K562 (cell line): Measurements from ENCODE around the gene CHST8. TPM values are rescaled to one million over a fixed set of nuclear protein-coding genes. Genes with fewer than 3 reads are reported as not detected.

Source experiments
- ATAC-seq: fragments of 200-7000 bp; cut with Tn5 transposase; 3 replicates; pipeline ENCODE4 v1.9.1; 2020; ENCODE audit warnings: moderate library complexity
- BruUV-seq: library from RNA; stranded (reverse); fragments of 400-500 nt; replicated peaks from 2 replicates; lab custom pipeline; 2021; lab: Mats Ljungman, UMichigan
- CTCF ChIA-PET: fragments of 300-600 bp; formaldehyde crosslinking; extraction: SDS; loops from one replicate; lab custom pipeline; 2021; ENCODE audit warnings: low intra/inter-chr PET ratio; lab: Yijun Ruan, JAX
- POLR2A ChIA-PET: fragments of 300-600, 350-650 bp; sonication (Branson Sonifier 250); formaldehyde crosslinking; extraction: SDS; loops from one replicate; lab custom pipeline; 2021; ENCODE audit warnings: antibody characterized with exemption, inconsistent platforms; lab: Yijun Ruan, JAX
- DNase-seq, 4 experiments: peaks; one replicate each; pipeline versions ENCODE4 v3.0.0 to v3.0.0-alpha.2; 2011 to 2018; ENCODE audit warnings: low spot score in 3 of 4, mixed read lengths in 3 of 4; ENCODE audit errors: extremely low read depth in 1 of 4
- FAIRE-seq: peaks from 2 replicates; lab custom pipeline; 2011; peaks lifted over from hg19 to GRCh38; lab: Jason Lieb, UNC
- H2AFZ ChIP-seq: 2 replicates; pipeline ENCODE4 v1.6.0; 2011; ENCODE audit warnings: low read depth, low read length, control low read depth, inconsistent platforms
- H3K27ac ChIP-seq: fragments of 200-600 bp; 3 replicates; pipeline ENCODE4 v1.8.0; 2011; ENCODE audit warnings: low read depth, mild to moderate bottlenecking, control low read depth, inconsistent platforms, low read length, moderate library complexity, mixed read lengths; ENCODE audit errors: extremely low read depth
- H3K27me3 ChIP-seq, 2 experiments: fragments of 300-600 bp in 1 of 2; 2 replicates in 1 of 2; 3 replicates in 1 of 2; pipeline versions ENCODE4 v1.6.0 to v1.8.0; 2011; ENCODE audit warnings: inconsistent platforms in 2 of 2, low read length in 2 of 2, mild to moderate bottlenecking in 1 of 2, mixed read lengths in 1 of 2, moderate library complexity in 1 of 2; ENCODE audit not compliant: control insufficient read depth in 2 of 2, insufficient read depth in 2 of 2
- H3K36me3 ChIP-seq: fragments of 300-600 bp; 3 replicates; pipeline ENCODE4 v1.8.0; 2011; ENCODE audit warnings: mild to moderate bottlenecking, low read length, inconsistent platforms; ENCODE audit not compliant: control insufficient read depth, insufficient read depth
- H3K4me1 ChIP-seq, 2 experiments: fragments of 200-600 bp in 1 of 2; replicated peaks in 1 of 2; 2 replicates in 1 of 2; 3 replicates in 1 of 2; pipeline versions ENCODE4 v1.5.1 to v1.8.0; 2011; ENCODE audit warnings: inconsistent platforms in 2 of 2, low read length in 2 of 2, mild to moderate bottlenecking in 1 of 2, mixed read lengths in 1 of 2, moderate library complexity in 1 of 2; ENCODE audit not compliant: control insufficient read depth in 2 of 2, insufficient read depth in 2 of 2
- H3K4me2 ChIP-seq: 2 replicates; pipeline ENCODE4 v1.6.1; 2011; ENCODE audit warnings: low read length, control low read depth, inconsistent platforms, mixed read lengths; ENCODE audit not compliant: insufficient read depth
- H3K4me3 ChIP-seq: fragments of 200-600 bp; sonication (generic), shearing (Covaris generic); 2 replicates; pipeline ENCODE4 v1.5.1; 2016; ENCODE audit warnings: control low read depth, inconsistent platforms
- H3K79me2 ChIP-seq: fragments of 200-600 bp; 3 replicates; pipeline ENCODE4 v1.8.0; 2011; ENCODE audit warnings: low read length, inconsistent platforms; ENCODE audit not compliant: control insufficient read depth, insufficient read depth
- H3K9ac ChIP-seq, 2 experiments: 2 replicates each; pipeline versions ENCODE4 v1.6.0 to v1.6.1; 2011; ENCODE audit warnings: low read depth in 2 of 2, low read length in 2 of 2, control low read depth in 1 of 2, inconsistent platforms in 1 of 2, mild to moderate bottlenecking in 1 of 2, mixed read lengths in 1 of 2; ENCODE audit not compliant: insufficient read depth in 1 of 2
- H3K9me1 ChIP-seq: one replicate; pipeline ENCODE4 v1.6.0; 2011; ENCODE audit warnings: inconsistent platforms, mild to moderate bottlenecking, low read length, moderate library complexity; ENCODE audit not compliant: control insufficient read depth, insufficient read depth
- H3K9me3 ChIP-seq: replicated peaks from 2 replicates; pipeline ENCODE4 v1.5.1; 2011; ENCODE audit warnings: low read depth, low read length, inconsistent platforms; ENCODE audit not compliant: control insufficient read depth, insufficient read depth
- H4K20me1 ChIP-seq: replicated peaks from 2 replicates; pipeline ENCODE4 v1.6.1; 2011; ENCODE audit warnings: low read length, inconsistent platforms, mixed read lengths; ENCODE audit not compliant: control insufficient read depth, insufficient read depth
- BRF1 ChIP-seq: IDR thresholded peaks from 3 replicates; pipeline ENCODE4 v1.6.1; 2011; ENCODE audit warnings: borderline replicate concordance, mild to moderate bottlenecking; ENCODE audit not compliant: insufficient read length; ENCODE audit errors: extremely low read depth
- FOXP1 ChIP-seq: sonication (generic); formaldehyde crosslinking; IDR thresholded peaks from 2 replicates; pipeline ENCODE4 v1.8.0; 2022; ENCODE audit warnings: mild to moderate bottlenecking, missing genetic modification reagents
- MCM5 ChIP-seq: fragments of 450-650 bp; IDR thresholded peaks from 2 replicates; pipeline ENCODE4 v1.6.1; 2016; ENCODE audit warnings: low read depth
- POLR2AphosphoS2 ChIP-seq: IDR thresholded peaks from 2 replicates; pipeline ENCODE4 v1.6.1; 2012; ENCODE audit warnings: low read length, improper control_type of control experiment
- RCOR1 ChIP-seq, 2 experiments: IDR thresholded peaks; 2 replicates each; pipeline ENCODE4 v1.6.1; 2012; ENCODE audit warnings: low read depth in 2 of 2, low read length in 2 of 2, borderline replicate concordance in 1 of 2, improper control_type of control experiment in 1 of 2
- SMAD4 ChIP-seq: fragments of 250-450 bp; sonication (Bioruptor Pico); conservative IDR thresholded peaks from 2 replicates; pipeline ENCODE4 v1.8.0; 2021; ENCODE audit warnings: inconsistent platforms, mild to moderate bottlenecking, moderate library complexity
- SMARCE1 ChIP-seq: fragments of 450-650 bp; IDR thresholded peaks from 2 replicates; pipeline ENCODE4 v1.7.1; 2016; ENCODE audit warnings: mild to moderate bottlenecking
- TFAM ChIP-seq: fragments of 250-450 bp; sonication (Bioruptor Pico); conservative IDR thresholded peaks from 2 replicates; pipeline ENCODE4 v1.5.0; 2021; ENCODE audit warnings: mild to moderate bottlenecking, moderate library complexity
- TSC22D4 ChIP-seq: fragments of 450-650 bp; IDR thresholded peaks from 2 replicates; pipeline ENCODE4 v1.6.1; 2016; ENCODE audit warnings: missing genetic modification characterization, missing biosample characterization, control low read depth
- ZNF384 ChIP-seq: IDR thresholded peaks from 2 replicates; pipeline ENCODE4 v1.6.1; 2012; ENCODE audit warnings: low read depth, low read length, improper control_type of control experiment
- WGBS: fragments of 100-300 bp; shearing (Covaris generic); methylation state at CpG from one replicate; pipeline ENCODE4 v1.1.6; 2016; ENCODE audit warnings: low coverage, mixed read lengths; ENCODE audit not compliant: insufficient coverage; ENCODE audit errors: missing lambda C conversion rate; 5-methylcytosine and 5-hydroxymethylcytosine counted together
- in situ Hi-C: fragments of 300-500 bp; cut with MboI; formaldehyde crosslinking; loops from 4 replicates; pipeline ENCODE4 v1.15.0; 2018; ENCODE audit warnings: inconsistent platforms, mixed read lengths
- intact Hi-C: fragments of 100-400 bp; cut with micrococcal nuclease; formaldehyde crosslinking; loops from 2 replicates; pipeline ENCODE4 v1.14.2; 2022
- polyA plus RNA-seq, 8 experiments: library from polyadenylated mRNA; depleted of rRNA in 4 of 8; stranded (reverse) in 5 of 8; unstranded in 3 of 8; fragments of >200 nt; fragmentation: Nextera tagmentation in 2 of 8; fragmentation: Illumina TruSeq in 1 of 8; extraction: Ambion mirVana in 2 of 8; extraction: Trizol in 1 of 8; gene quantifications; 2 replicates each; pipeline versions ENCODE4 v1.2.1 to v1.2.3, GENCODE V29; 2011 to 2014; ENCODE audit warnings: inconsistent platforms in 1 of 8, missing spikeins in 1 of 8
- total RNA-seq, 7 experiments: library from RNA; depleted of rRNA in 6 of 7; stranded (reverse); fragments of >200 nt in 6 of 7; fragmentation: Illumina TruSeq in 2 of 7; extraction: Trizol in 2 of 7; gene quantifications; 2 replicates each; pipeline versions ENCODE4 v1.2.1 to v1.2.3, GENCODE V29; 2011 to 2021; ENCODE audit warnings: low replicate concordance in 1 of 7
- TF ChIP-seq, protein P1 (sequence below), 2 experiments: fragments of 450-650 bp; IDR thresholded peaks; 2 replicates each; pipeline ENCODE4 v1.6.1; 2016; ENCODE audit warnings: mild to moderate bottlenecking in 2 of 2, borderline replicate concordance in 1 of 2, low read depth in 1 of 2, moderate library complexity in 1 of 2

The CHST8 gene
- total and polyA plus RNA-seq, 9 of the 15 experiments (the other 6 are each of a cell fraction or from before 2014, with no cell fraction given) = 0.11 TPM; not detected in 8

DNA sequence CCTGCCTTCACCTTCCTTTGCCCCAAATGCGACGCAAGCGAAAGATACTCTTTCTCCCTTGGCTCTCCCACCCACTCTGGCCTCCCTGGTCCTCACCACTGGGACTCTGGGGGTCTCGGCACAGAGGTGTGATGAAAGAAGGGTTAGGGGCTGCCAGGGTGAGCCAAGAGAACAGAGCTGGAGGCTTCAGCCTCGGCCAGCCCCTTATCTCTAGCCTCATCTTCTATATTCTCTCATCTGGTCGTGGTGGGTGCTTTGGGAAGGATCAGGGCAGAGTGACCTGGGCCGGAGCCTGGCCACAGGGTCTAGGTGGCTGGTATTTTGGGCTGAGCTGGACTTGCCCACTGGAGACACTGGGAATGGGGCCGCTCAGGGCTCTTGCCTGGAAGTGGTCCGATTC, 103.8 kb downstream of the CHST8 start (continued):
- no peak for TF ChIP-seq POLR2AphosphoS2
- no peak for TF ChIP-seq SMAD4 (CRISPR knock-in tag)
- no peak for TF ChIP-seq BRF1
- TF ChIP-seq, all 486 proteins: peak for 0

DNA sequence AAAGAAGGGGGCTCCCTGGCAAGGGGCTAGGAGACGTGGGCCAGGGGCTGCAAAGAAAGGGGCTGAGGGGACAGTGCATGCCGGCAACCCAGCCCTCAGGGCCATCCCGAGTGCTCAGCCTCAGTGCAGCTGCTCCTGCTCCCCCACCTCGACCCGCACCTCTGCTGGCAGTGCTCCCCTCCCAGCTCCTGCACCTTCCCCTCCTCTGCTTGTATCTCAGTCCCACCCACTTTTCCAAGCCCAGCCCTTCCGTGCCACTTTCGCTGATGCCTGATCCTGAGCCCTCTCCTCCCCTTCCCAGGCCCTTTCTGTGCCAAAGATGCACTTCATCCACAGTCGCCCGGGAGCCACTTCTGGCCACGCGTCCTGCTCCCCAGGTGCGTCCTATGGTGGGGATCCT, 105.0 kb downstream of the CHST8 start:
- no peak overlapping the region for H2AFZ ChIP-seq
- H3K27me3 ChIP-seq = peaks cover 0 to 15% of the 10 kb centered on the region in 2 experiments; a peak in 1 of 5 replicates
- no TSS peak for BruUV-seq
- no peak overlapping the region for H3K9ac ChIP-seq
- DNase-seq (no peak), FAIRE-seq (no peak), ATAC-seq (no peak)
- H3K4me1 ChIP-seq = no peaks in the 10 kb centered on the region; a peak in 1 of 5 replicates
- CTCF ChIA-PET = no interaction called here
- POLR2A ChIA-PET = no interaction called here
- WGBS = 2% methylated on average over 12 of the region's 12 CpGs
- H3K36me3 ChIP-seq = no peaks in the 10 kb centered on the region
- no peak overlapping the region for H3K27ac ChIP-seq
- H3K79me2 ChIP-seq = no peaks in the 10 kb centered on the region
- no peak overlapping the region for H3K4me3 ChIP-seq
- no peaks in the 10 kb centered on the region for H3K9me3 ChIP-seq
- no peaks in the 10 kb centered on the region for H3K9me1 ChIP-seq
- intact Hi-C loops = loop anchor here (10.0 kb wide), 1 partner anchor 48 kb away; no protein-coding TSS in a partner anchor
- peaks cover 3% of the 10 kb centered on the region; the same call in 1 of the 2 replicates for H4K20me1 ChIP-seq
- in situ Hi-C loops = no loop called here
- H3K4me2 ChIP-seq = no peak overlapping the region
- TF ChIP-seq RCOR1 (IDR thresholded peaks at IDR 0.05; ENCODE audit: borderline replicate concordance in 1 of 2, low read depth in 2 of 2, low read length in 2 of 2) = no peak
- TF ChIP-seq, protein P1, sequence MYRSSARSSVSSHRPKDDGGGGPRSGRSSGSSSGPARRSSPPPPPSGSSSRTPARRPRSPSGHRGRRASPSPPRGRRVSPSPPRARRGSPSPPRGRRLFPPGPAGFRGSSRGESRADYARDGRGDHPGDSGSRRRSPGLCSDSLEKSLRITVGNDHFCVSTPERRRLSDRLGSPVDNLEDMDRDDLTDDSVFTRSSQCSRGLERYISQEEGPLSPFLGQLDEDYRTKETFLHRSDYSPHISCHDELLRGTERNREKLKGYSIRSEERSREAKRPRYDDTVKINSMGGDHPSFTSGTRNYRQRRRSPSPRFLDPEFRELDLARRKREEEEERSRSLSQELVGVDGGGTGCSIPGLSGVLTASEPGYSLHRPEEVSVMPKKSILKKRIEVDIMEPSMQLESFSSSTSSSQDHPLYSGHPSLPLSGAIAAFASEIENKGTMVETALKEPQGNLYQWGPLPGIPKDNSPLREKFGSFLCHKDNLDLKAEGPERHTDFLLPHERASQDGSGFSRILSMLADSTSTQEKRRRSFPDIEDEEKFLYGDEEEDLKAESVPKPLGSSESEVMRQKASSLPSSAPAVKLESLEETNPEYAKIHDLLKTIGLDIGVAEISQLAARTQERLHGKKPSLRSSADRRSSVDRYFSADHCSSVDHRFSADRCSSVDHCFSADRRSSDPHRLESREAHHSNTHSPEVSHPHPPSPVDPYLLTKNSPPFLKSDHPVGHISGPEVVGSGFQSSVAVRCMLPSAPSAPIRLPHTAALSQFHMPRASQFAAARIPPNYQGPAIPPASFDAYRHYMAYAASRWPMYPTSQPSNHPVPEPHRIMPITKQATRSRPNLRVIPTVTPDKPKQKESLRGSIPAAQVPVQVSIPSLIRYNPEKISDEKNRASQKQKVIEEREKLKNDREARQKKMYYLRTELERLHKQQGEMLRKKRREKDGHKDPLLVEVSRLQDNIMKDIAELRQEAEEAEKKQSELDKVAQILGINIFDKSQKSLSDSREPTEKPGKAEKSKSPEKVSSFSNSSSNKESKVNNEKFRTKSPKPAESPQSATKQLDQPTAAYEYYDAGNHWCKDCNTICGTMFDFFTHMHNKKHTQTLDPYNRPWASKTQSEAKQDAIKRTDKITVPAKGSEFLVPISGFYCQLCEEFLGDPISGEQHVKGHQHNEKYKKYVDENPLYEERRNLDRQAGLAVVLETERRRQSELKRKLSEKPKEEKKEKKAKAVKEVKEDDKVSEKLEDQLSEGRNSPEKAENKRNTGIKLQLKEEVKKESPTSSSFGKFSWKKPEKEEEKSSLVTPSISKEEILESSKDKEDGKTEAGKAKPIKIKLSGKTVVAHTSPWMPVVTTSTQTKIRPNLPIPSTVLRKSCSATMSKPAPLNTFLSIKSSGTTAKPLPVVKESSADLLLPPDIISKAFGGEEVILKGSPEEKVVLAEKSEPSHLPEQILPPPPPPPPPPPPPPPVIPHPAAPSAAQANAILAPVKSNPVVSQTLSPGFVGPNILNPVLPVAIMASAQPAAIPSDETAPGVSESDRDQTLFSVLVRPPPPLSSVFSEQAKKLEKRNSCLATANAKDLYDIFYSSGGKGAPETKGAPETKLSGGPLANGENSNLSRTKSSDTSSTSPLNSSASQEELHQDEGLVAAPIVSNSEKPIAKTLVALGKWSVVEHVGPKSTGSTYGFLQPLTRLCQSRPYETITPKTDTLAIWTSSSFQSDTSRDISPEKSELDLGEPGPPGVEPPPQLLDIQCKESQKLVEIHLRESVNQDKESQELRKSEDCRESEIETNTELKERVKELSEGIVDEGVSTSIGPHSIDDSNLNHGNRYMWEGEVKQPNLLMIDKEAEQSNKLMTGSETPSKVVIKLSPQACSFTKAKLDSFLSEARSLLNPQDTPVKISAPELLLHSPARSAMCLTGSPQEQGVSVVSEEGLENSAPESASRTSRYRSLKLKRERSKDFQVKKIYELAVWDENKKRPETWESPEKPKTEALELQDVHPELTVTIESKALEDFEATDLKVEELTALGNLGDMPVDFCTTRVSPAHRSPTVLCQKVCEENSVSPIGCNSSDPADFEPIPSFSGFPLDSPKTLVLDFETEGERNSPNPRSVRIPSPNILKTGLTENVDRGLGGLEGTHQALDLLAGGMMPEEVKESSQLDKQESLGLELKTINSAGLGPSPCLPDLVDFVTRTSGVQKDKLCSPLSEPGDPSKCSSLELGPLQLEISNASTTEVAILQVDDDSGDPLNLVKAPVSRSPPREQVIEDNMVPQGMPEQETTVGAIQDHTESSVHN (IDR thresholded peaks at IDR 0.05; ENCODE audit: borderline replicate concordance in 1 of 2, low read depth in 1 of 2) = no peak
- TF ChIP-seq TFAM (CRISPR knock-in tag) = no peak
- TF ChIP-seq FOXP1 = no peak
- no peak for TF ChIP-seq TSC22D4 (tag)
- TF ChIP-seq ZNF384 = no peak
- TF ChIP-seq MCM5 = no peak
- no peak for TF ChIP-seq SMARCE1
